KOPT-K1 (cell line): ENCODE results near the gene GMEB2.

Experiments
- H3K27ac ChIP-seq: fragments of 200-600 bp; sonication (generic); 2 replicates; pipeline ENCODE4 v1.5.1; 2016; ENCODE audit warnings: antibody characterized with exemption, mild to moderate bottlenecking, low read depth, low read length; ENCODE audit not compliant: poor library complexity, severe bottlenecking
- H3K36me3 ChIP-seq: fragments of 200-600 bp; sonication (generic); 2 replicates; pipeline ENCODE4 v1.5.1; 2017; ENCODE audit warnings: antibody characterized with exemption, mild to moderate bottlenecking, low read length, moderate library complexity; ENCODE audit not compliant: insufficient read depth
- H3K9me3 ChIP-seq: fragments of 200-600 bp; sonication (generic); 2 replicates; pipeline ENCODE4 v1.5.1; 2017; ENCODE audit warnings: antibody characterized with exemption, low read length, mild to moderate bottlenecking; ENCODE audit not compliant: insufficient read depth, poor library complexity, severe bottlenecking

GMEB2 gene

GRCh38 chr20:63542031-63542559, 84.8 kb downstream of the GMEB2 start:
- no peak overlapping the region for H3K27ac ChIP-seq

GRCh38 chr20:63541371-63541770, 85.5 kb downstream of the GMEB2 start:
- H3K9me3 ChIP-seq, result no peaks in the 10 kb centered on the region
- no peaks in the 10 kb centered on the region for H3K36me3 ChIP-seq
- H3K27ac ChIP-seq, result no peak overlapping the region

More at GRCh38 chr20:63542031-63542559, 84.8 kb downstream of the GMEB2 start:
- Histone ChIP-seq H3K36me3 (no peaks in the 10 kb centered on the region), H3K9me3 (no peaks in the 10 kb centered on the region)

- Histone ChIP-seq H3K36me3 (no peaks in the 10 kb centered on the region), H3K9me3 (no peaks in the 10 kb centered on the region), H3K27ac (no peak overlapping the region)
These were observed 86.3 kb downstream of the GMEB2 start for GRCh38 chr20:63540417-63541186.

- Histone ChIP-seq H3K36me3 (no peaks in the 10 kb centered on the region), H3K9me3 (no peaks in the 10 kb centered on the region), H3K27ac (no peak overlapping the region)
These were observed 87.2 kb downstream of the GMEB2 start for GRCh38 chr20:63539441-63540370.

GRCh38 chr20:63539092-63539430, 87.8 kb downstream of the GMEB2 start:
- no peaks in the 10 kb centered on the region for H3K36me3 ChIP-seq
- no peak overlapping the region for H3K27ac ChIP-seq
- H3K9me3 ChIP-seq, result no peaks in the 10 kb centered on the region

GRCh38 chr20:63538204-63539091, 88.5 kb downstream of the GMEB2 start:
- Histone ChIP-seq H3K27ac (peak overlapping the region; percentile 83), H3K36me3 (no peaks in the 10 kb centered on the region), H3K9me3 (no peaks in the 10 kb centered on the region)
